CD4-positive, alpha-beta T cell treated with Interleukin-17A for 4 hours (primary cell): ENCODE data around the gene DYRK4.

Experiments
- DNase-seq: peaks from one replicate; pipeline ENCODE4 v3.0.0-alpha.2; 2020; ENCODE audit warnings: mixed read lengths

The DYRK4 gene

DNA sequence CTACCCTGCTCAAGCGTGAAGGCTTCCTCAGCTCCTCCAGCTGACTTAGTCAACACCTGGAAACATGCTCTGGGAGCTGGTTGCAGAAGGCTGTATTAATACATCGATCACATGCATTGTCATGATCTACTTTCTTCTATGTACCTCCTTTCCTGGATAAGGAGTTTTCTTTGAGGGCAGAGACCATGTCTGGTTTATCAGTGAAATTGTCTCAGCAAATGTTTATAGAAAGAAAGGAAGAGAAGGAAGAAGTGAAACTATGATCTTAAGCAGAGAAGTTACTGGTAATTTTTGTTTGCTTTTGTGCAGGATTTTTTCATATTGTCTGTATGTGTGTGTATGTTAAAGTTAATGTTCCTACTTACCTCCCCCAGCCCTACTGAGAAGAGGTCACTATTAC is 4.5 kb downstream of the DYRK4 start:
- DNase-seq: no peak

DNA sequence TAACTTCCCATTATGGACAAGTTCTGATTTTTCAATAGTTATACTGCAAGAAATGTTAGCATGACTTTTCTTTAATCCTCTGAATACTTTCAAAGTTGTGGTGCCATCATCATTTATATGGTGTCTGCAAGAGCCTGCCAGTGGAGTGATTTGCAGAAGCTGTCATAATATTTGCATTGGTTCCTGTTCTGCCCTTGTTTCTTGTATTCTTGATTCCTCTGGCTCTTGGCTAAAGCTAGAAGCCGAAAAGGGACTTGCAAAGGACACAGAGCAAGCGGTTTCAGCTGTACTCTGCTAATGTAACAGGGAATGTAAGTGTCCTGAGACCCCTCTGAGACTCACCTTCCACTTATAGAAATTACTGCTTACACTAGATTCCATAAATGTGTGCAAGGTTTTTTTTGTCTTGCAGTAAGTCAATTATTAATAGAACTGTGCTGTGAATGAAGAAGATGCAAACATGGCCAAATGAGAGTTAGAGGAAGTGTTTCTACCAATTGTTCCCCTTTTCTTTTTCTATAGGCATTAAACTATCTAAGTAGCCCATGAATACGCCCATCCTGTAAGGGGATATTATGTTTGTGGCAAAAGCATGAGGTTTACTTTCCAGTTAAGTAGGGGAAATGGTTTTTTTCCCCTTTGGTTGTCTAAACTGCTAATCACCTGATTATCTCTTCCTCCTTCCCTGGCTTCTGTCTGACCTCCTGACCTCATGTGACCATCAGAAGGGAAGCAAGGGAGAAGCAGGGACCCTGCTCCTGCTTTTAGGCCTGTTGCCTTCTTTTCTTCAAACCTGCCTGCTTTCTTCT is 5.3 kb downstream of the DYRK4 start:
- DNase-seq: no peak

DNA sequence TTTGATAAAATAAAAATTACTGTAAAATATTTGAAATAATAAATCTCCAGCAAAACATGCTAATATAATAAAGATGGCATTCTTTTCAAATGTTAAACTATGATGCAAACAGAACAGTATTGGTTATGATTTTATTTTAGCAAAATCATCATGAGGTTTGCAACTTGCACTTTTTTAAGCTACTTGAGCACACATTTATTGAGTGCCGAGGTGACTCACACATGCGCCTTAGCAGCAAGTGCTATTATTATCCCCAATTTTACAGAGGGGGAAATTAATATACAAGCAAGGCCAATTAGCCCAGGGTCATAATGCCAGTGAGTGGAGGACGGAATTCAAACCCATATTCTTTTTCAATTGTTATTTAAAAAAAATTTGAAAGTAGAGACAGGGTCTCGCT is 7.3 kb downstream of the DYRK4 start:
- no peak for DNase-seq

DNA sequence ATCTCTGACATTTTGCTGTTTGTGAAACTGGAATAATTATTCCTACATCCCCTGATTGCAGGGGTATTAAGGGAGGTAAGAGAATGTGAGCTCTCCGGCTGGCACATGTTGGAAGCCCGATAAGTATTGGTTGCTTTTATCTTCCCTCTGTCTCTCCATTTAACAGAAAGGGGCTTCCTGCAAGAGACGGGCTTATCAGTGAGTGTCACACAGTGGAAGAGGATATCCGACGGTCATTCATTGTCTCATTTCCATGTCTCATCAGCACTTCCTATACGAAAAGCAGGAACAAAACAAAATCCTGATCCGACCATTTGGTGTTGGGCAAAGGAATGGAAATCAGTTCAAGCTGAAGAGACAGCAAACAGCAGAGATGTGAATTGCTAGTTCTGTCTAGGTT is 10.7 kb downstream of the DYRK4 start:
- DNase-seq: no peak

DNA sequence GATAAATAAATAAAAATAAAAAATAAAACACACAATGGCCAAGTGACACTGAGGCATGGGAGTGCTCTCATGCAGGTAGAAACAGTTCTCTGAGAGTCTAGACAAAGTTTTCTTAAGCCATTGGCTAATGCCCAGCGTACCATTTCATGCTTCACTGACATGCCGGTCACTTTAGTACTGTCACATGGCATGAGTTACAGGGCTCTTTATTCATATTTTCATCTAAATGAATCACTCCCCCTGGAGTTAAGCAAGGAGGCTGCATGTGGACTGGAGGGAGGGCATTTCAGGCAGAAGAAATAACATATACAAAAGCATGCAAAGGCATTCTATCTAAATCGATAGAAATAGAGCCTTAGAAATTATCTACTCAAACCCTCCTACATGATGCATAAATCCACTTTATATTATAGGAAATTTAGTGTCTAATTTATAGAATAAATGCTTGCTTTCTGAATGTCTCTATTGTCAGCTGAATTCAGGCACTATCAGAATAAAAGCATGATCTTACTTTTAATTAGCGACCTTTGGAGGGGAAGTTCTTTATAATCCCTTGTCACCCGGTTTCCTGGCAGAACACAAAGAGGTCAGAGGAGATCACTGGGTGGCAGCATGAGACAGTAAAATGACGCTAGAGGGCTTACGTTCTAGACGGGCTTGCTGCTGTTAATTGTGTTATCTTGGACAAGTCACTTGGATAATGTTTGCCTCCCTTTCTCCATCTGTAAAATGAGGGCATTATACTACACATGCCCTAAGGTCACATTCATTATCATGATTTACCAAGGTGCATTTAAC is 17.5 kb downstream of the DYRK4 start:
- no peak for DNase-seq

DNA sequence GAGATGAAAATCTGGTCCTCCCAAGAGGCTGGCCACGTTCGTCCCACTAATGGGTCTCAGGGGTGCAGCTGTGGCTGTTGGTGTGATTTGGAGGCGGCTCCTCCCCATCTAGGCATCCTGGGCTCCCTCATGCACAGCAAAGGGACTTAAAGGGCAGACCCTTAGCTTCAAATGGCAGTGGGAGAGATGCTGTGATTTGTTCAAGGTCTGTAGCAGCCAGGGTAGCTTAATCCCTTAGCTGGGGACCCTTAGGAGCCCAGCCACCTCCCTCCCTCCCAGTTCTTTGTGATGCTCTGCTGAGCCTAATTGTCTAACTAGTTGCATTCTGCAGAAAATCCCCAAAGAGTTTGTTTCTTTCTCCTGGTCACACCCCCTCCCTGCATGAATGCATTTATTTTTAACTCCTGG is 18.3 kb downstream of the DYRK4 start:
- DNase-seq: no peak

DNA sequence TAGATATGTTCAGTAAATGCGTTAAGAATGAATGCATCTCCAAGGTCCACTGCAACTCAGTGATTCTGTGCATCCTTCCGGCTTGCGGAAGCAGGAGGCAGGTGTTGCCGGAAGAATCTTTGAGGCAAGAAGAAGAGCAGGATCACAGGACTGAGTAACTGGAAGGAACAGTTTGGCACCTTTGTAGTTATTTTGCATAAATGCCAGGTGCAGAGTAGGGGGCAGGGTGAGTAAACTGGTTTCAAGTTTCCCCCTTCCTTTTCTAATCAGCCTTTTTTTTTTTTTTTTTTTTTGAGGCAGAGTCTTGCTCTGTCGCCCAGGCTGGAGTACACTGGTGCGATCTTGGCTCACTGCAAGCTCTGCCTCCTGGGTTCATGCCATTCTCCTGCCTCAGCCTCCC is 22.3 kb downstream of the DYRK4 start:
- no peak for DNase-seq

DNA sequence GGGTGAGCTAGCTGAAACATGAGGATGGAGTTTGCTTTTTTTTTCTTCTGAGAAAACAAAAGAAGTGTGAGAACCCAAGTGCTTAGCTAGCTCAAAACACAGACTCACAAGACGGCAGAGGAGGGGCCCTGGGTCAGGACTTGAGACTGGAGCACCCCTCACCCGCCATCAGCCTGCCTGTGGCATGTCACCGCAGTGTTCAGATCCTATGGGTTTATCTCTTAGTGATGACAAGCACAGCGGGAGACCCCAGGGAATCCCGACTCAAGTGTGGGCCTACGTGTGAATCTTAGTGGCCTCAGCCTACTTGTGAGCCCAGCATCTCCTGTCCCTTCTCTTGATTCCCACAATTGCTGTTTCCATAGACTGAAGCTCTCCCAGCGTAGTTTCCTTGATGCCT is 22.9 kb downstream of the DYRK4 start:
- no peak for DNase-seq

DNA sequence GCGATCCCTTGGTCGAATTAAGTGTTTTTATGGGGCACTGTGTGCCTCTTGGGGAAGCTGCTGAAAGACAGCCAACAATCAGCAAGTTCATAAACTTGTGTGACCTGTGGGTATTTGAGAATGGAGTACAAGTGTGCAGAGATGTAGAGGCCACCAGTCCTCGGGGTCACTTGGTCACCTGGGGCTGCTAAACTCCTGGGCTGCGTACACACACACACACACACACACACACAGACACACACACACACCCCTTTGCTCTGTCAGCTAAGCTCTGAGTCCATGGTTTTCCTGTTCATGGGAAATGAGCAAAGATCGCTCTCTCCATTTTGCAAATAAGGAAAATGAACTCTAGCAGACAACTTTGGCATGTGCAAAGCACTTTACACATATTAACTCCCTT is 24.5 kb downstream of the DYRK4 start:
- DNase-seq: no peak

DNA sequence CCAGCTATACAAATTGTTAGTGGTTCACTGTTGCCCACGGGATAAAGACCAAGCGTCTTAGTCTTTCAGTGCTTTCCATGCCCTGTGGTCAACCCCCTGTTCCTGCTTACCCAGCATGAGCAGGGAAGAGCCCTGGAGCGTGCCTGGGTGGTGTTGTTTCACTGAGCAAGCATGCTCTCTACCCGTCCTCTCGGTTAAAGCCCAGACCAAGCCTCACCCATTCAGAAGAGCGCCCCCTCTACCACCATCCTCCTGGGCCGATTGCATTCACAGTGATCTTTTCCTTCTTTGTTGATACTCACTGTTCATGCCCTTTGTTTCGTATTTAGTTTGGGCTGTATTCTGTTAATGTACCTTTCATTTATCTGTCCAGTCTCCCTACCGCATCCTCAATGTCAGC is 25.1 kb downstream of the DYRK4 start:
- no peak for DNase-seq

DNA sequence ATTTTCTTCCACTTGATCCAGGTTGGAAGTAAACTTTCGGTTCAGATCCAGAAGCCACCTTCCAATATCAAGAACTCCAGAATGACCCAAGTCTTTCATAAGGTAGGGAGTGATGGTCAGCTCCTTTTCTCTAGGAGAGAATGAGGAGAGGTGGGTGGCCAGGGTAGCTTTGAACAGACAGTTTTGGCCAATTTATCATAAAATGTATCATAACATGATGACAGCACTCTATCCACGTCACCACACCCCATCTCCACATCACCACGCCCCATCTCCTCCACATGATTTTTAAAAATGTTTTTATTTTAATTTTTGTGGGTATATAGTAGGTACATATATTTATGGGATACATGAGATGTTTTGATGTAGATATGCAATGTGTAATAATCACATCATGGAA is 26.9 kb downstream of the DYRK4 start:
- no peak for DNase-seq

DNA sequence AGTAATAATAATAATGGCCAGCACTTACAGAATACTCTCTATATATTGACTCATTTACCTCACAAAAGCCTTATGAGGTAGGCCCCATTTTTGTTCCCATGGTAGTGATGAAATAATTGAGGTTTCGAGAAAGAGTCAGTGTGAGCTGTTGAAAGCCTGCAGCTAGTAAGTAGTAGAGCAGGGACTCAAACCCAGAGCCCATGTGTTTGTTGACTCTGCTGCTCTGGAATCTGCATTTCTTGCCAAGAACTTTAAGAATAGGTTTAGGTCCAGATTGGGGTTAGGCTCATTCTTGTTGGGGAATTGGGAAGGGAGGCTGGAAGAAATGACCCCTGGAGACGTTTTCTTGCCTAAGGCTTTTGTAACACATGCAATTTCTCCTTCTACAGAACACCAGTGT is 27.9 kb downstream of the DYRK4 start:
- no peak for DNase-seq

DNA sequence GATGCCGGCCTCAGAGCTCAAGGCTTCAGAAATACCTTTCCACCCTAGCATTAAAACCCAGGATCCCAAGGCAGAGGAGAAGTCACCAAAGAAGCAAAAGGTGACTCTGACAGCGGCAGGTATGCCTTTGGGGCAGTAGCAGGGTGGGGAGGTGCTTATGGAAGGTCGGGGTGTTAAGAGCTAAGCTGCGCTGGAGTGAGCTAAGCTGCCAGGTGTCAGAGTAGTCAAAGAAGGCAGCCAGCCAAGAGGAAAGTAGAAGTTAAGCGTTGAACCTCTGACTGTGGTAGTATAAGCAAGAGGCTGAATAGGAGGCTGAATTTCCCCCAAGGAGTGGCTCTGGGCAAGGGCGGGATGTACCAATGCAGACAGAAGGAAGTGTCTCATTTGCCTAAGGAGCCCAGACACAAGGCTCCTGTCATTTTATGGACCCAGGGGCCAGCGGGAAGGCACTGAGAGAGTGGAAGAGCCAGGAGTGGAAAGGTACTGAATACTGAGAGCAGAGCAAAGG is 29.2 kb downstream of the DYRK4 start:
- DNase-seq: no peak

DNA sequence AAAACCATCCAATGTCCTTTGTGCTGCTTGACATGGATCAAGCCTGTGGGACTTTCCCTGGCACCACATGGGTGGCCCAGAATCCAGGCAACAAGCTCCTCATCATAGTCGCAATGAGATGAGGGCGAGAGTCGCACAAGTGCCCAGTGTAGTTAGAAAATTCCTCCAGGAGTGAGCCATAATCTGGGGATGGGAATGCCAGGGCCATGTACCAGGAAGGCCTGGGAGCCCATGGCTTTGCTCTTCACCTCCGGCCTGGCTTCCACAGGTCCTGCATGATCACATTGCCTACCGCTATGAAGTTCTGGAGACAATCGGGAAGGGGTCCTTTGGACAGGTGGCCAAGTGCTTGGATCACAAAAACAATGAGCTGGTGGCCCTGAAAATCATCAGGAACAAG is 33.9 kb downstream of the DYRK4 start:
- DNase-seq: no peak

DNA sequence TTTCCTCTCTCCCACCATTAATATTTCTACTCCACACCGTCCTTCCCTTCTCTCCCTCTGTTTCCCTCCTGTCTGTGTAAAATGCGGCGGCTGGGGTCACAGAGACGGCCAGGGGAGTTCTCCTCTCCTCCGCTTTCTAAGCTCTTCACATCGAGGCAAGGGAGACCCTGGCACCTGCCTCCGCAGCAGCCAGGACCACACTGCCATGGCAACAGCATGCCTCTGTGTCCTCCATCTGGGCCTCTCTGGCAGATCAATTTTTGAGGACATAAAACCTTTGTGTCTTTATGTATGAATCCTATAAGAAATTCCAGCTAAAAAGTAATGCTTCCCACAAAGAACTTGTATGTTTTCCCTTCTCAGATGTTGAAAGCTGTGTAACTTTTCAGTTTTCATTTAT is 41.4 kb downstream of the DYRK4 start:
- no peak for DNase-seq

DNA sequence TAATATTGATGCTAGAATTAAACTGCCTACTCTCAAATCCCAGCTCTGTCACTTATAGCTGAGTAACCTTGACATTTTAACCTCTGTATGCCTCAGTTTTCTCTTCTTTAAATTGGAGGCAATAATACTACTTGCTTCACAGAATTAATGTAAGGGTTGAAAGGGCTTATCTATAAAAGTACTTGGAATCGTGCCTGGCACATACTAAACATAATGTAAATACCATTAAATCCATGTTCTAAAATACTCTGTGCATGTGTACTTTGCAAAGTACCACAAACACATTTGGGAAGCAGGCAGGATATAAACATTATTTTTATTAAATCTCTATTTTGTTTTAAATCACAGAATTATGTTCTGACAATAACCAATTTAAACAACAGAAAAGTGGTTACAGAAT is 41.9 kb downstream of the DYRK4 start:
- no peak for DNase-seq

DNA sequence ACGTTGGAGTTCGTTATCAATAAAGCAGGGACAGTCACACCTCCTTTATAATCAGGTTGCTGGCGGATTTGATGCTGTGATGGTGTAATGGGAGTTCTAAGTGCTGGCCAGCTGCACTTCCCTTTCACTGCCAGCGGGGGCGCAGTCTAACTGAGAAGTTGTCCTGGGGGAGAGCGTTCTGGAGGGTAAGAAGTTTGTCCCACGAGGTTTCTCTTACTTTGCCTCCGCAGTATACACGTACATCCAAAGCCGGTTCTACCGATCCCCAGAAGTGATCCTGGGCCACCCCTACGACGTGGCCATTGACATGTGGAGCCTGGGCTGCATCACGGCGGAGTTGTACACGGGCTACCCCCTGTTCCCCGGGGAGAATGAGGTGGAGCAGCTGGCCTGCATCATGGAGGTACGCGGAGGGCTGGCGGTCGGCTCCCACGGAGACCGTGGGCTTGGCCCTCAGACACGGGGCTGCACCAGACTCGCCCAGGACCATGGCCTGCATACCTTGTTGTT is 42.7 kb downstream of the DYRK4 start:
- DNase-seq: peak; percentile 83

DNA sequence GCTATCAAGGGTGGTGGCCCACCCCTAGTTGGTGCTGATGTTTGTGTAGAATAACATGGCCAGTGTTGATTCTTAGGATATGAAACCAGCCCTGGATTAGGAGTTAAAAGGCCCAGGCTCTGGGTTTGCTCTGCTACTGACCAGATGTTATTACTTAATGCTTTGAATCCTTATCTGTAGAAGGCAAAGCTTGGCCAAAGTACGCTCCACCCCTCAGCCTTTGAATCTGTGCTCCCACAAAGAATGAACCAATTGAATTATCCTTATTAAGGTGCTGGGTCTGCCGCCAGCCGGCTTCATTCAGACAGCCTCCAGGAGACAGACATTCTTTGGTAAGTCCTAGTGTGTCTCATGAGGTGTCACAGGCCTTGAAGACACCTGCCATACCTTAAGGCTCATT is 45.0 kb downstream of the DYRK4 start:
- no peak for DNase-seq

DNA sequence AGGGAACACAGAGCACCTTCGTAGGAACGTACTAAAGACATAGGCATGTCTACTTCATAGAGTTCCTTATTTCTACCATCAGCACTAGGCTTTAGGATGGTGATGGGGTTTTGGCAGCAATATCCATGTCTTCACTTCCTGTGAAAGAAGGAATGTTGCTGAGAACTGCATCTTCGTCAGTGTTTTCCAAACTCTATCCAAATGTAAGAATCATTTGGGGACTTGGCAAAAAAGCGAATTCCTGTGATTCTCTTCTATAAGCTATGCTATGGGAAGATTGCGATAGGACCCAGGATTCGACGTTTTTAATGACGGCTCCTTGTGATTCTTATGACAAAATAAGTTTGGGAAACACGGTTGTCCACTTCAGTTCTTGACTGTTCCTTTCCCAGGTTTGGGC is 47.1 kb downstream of the DYRK4 start:
- no peak for DNase-seq

DNA sequence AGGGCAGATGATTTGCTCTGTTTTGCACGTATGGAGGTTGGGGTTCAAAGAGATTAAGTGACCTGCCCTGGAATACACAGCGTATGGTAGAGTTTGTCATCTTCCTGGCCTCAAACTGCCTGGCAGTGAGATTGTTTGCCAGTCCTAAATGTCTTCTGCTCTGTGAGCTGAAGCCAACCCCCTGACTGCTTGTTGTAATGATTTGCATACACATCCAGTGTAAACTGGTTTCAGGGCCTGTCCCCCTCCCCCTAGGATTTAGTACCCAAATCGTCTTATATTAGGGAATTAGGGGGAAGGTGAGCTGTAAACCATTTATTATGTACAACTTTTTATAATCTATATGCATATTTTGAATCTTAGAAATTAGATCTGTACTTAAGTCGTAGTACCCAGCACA is 48.5 kb downstream of the DYRK4 start:
- no peak for DNase-seq

DNA sequence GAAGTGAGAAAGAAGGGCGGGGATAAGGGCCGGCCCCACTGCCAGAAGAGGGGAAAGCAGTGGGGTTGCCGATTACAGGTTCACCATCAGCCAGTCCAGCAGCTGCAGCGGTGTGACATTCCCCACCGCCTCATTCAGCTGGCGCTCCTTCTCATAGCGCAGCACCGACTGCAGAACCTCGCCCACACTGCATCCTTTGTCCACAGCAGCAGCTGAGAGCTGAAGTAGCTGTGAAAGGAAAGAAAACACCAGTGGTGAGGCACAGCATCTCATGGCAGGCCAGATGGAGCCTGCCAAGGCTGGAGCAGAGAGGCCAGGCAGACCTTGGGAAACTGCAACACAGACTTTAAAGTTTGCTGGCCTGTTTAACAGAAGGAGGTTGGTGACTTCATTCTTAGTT is 53.7 kb downstream of the DYRK4 start:
- no peak for DNase-seq

DNA sequence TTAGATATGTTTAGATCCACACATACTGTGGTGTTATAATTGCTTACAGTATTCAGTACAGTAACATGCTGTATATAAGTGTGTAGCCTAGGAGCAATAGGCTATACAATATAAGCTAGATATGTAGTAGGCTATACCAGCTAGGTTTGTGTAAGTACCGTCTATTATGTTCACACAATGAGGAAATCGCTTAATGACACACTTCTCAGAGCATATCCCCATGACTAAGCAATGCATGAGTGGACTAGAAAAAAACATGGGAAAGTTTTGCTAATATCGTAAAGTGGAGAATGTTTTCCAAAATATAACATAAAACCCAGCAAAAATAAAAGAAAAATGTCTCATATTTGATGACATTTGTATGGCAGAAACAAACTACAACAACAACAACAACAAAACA is 59.5 kb downstream of the DYRK4 start:
- DNase-seq: no peak

DNA sequence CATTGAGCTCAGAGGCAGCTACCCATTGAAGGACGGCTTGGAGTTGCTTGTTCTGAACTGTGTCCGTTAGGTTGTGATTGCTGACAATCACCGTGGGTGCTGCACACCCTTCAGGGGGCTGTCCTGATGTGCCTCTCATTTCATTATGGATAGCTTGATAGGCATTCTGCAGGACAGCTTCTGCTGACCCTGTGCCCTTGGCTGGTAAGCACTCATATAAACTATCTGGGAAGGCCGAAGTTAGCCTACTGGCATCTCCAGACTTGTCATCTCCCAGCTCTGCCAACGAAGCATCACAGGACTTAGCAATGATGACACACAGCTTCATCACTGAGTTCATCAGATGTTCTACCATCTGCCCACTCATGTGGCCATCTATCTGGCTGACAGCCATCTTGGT is 64.5 kb downstream of the DYRK4 start:
- DNase-seq: no peak

DNA sequence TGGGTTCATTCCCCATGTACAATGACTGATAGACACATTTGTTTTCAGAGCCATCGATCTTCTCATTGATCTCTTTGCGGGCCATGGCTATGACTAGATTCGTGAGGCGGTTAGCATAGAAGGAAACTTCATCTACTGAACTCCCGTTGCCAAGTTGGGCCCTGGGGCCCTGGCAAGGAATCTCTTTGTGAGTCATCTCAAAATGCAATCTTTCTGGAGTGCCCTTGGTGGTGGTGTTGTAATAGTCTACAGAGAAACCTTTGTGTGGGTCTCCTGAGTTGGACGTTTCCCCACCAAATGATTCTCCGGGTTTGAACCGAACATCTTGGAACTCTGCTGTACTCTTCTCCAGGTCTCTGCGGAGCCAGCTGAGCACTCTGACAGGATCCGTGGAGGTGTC is 66.4 kb downstream of the DYRK4 start:
- no peak for DNase-seq
